PFSK-1 (cell line): ENCODE data around the gene HOXD10.

ENCODE experiments used
- POLR2AphosphoS5 ChIP-seq: IDR thresholded peaks from 2 replicates; pipeline ENCODE4 v1.6.1; 2012; ENCODE audit warnings: low read depth, mild to moderate bottlenecking, control low read depth, low read length, moderate library complexity
- TAF1 ChIP-seq: IDR thresholded peaks from 2 replicates; pipeline ENCODE4 v1.6.1; 2012; ENCODE audit warnings: low read length, control low read depth, borderline replicate concordance; ENCODE audit not compliant: insufficient read depth

GRCh38 chr2:176107731-176108181, 8.8 kb upstream of the HOXD10 start:
- no peak for TF ChIP-seq TAF1
- TF ChIP-seq POLR2AphosphoS5, result no peak
